ENCODE results near the gene RBM23.

DNA sequence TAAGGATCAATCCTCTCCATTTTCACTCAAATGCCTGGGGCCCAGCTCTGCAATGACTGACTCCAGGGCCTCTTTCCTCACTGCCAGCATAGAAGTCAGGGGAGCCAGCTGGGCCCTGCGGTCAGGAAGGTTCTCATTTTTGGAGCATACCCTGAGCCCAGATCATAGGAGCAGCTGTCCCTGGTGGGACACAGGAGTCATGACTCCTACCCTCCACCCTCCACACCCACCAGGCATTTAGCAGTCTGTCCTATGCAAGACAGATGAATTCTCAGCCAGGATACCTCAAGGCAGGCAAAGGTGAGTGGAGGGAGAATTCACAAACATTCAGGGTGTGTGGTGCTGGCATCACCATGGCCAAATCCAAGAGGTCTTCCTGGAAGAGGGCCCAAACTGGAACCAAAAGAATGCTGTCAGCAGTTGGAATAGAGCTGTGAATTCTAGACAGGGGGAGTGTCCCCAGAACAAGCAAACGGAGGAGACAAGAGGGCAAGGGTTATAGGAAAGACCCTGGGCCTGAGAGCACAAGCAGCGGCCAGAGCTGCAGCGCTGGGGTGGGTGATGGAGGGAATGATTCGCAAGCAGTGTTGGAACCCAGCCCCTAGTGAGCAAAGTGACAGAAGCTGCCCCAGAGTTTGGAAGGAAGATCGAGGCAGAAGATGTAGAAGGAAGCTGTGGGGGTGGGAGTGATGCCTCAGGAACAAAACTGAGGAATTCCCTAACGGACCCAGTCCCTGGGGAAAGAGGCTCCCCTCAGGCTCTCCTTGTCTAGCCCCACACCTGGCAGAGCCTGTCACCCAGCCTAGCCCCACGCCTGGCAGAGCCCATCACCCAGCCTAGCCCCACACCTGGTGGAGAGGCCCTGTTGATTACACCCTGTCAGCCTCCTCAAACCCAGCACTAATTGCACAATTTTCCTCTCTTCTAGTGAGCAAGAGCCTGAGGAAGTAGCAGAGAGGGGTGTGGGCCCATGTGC is 40.4 kb downstream of the RBM23 start:
- TF ChIP-seq, protein P1, sequence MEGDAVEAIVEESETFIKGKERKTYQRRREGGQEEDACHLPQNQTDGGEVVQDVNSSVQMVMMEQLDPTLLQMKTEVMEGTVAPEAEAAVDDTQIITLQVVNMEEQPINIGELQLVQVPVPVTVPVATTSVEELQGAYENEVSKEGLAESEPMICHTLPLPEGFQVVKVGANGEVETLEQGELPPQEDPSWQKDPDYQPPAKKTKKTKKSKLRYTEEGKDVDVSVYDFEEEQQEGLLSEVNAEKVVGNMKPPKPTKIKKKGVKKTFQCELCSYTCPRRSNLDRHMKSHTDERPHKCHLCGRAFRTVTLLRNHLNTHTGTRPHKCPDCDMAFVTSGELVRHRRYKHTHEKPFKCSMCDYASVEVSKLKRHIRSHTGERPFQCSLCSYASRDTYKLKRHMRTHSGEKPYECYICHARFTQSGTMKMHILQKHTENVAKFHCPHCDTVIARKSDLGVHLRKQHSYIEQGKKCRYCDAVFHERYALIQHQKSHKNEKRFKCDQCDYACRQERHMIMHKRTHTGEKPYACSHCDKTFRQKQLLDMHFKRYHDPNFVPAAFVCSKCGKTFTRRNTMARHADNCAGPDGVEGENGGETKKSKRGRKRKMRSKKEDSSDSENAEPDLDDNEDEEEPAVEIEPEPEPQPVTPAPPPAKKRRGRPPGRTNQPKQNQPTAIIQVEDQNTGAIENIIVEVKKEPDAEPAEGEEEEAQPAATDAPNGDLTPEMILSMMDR (IDR thresholded peaks at IDR 0.05) = no peak
- TF ChIP-seq OVOL2 (CRISPR knock-in tag; IDR thresholded peaks at IDR 0.05; ENCODE audit: borderline replicate concordance) (no peak), USF2 (CRISPR knock-in tag; IDR thresholded peaks at IDR 0.05) (no peak), STAT6 (CRISPR knock-in tag; conservative IDR thresholded peaks at IDR 0.05; ENCODE audit: low read depth) (no peak), ZNF416 (CRISPR knock-in tag; IDR thresholded peaks at IDR 0.05) (no peak)

All from WTC11 (cell line).